IMR-90 (cell line): Measurements from ENCODE around the gene MDM2.

ENCODE experiments used
- BHLHE40 ChIP-seq: fragments of 150-350 bp; IDR thresholded peaks from 2 replicates; pipeline ENCODE4 v1.6.1; 2016; ENCODE audit warnings: mild to moderate bottlenecking, low read depth, low read length
- CEBPB ChIP-seq: IDR thresholded peaks from 2 replicates; pipeline ENCODE4 v1.6.1; 2012; ENCODE audit warnings: low read depth, low read length, improper control_type of control experiment
- CTCF ChIP-seq: conservative IDR thresholded peaks from 2 replicates; pipeline ENCODE4 v1.5.1; 2012; ENCODE audit warnings: mild to moderate bottlenecking, low read depth, low read length, improper control_type of control experiment
- ELK1 ChIP-seq: fragments of 150-350 bp; IDR thresholded peaks from 2 replicates; pipeline ENCODE4 v1.6.1; 2016; ENCODE audit warnings: low read depth, mild to moderate bottlenecking, low read length, moderate library complexity, borderline replicate concordance
- FOS ChIP-seq: fragments of 150-350 bp; IDR thresholded peaks from 2 replicates; pipeline ENCODE4 v1.6.1; 2016; ENCODE audit warnings: low read depth, low read length
- MAFK ChIP-seq: IDR thresholded peaks from 2 replicates; pipeline ENCODE4 v1.6.1; 2012; ENCODE audit warnings: low read depth, low read length, improper control_type of control experiment
- MAZ ChIP-seq: IDR thresholded peaks from 2 replicates; pipeline ENCODE4 v1.6.1; 2012; ENCODE audit warnings: low read depth, mild to moderate bottlenecking, low read length, improper control_type of control experiment, moderate library complexity, borderline replicate concordance
- MXI1 ChIP-seq: IDR thresholded peaks from 2 replicates; pipeline ENCODE4 v1.6.1; 2012; ENCODE audit warnings: low read depth, mild to moderate bottlenecking, low read length, moderate library complexity, borderline replicate concordance
- NFE2L2 ChIP-seq: fragments of 150-350 bp; IDR thresholded peaks from 2 replicates; pipeline ENCODE4 v1.6.1; 2016; ENCODE audit warnings: low read depth, mild to moderate bottlenecking, low read length
- POLR2A ChIP-seq: IDR thresholded peaks from 2 replicates; pipeline ENCODE4 v1.6.1; 2012; ENCODE audit warnings: mild to moderate bottlenecking, low read depth, low read length
- RAD21 ChIP-seq: IDR thresholded peaks from 2 replicates; pipeline ENCODE4 v1.6.1; 2012; ENCODE audit warnings: low read length, improper control_type of control experiment
- RFX5 ChIP-seq: IDR thresholded peaks from 2 replicates; pipeline ENCODE4 v1.8.0; 2012; ENCODE audit warnings: low read depth, mild to moderate bottlenecking, low read length, moderate library complexity
- SMC3 ChIP-seq: fragments of 150-350 bp; IDR thresholded peaks from 2 replicates; pipeline ENCODE4 v1.6.1; 2016; ENCODE audit warnings: low read depth, mild to moderate bottlenecking, antibody characterized with exemption, low read length, moderate library complexity
- USF2 ChIP-seq: fragments of 150-350 bp; IDR thresholded peaks from 2 replicates; pipeline ENCODE4 v1.6.1; 2017; ENCODE audit warnings: mild to moderate bottlenecking, antibody characterized with exemption, low read length, low read depth

DNA sequence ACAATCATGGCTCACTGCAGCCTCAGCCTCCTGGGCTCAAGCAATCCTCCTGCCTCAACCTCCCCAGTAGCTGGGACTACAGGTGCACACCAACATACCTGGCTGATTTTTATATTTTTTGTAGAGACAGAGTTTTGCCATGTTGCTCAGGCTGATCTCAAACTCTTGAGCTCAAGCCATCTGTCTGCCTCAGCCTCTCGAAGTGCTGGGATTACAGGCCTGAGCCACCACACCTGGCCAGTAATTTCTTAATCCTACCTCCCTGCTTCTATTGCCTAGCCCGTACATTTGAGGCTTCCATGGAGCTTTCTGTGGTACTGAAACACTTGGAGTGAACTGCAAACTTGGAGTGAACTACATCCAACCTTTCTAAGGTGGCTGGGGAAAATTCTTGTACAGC lies 41.3 kb upstream of the MDM2 start:
- TF ChIP-seq CTCF (no peak), RFX5 (no peak), CEBPB (no peak), MXI1 (no peak), POLR2A (no peak), NFE2L2 (no peak), MAZ (no peak), SMC3 (no peak), RAD21 (no peak), FOS (no peak), MAFK (no peak), USF2 (no peak), ELK1 (no peak), BHLHE40 (no peak)
